BJ (cell line): Measurements from ENCODE around the gene KLHDC7B. TPM values are rescaled to one million over a fixed set of nuclear protein-coding genes. Genes with fewer than 3 reads are reported as not detected.

Experiments used
- CTCF ChIA-PET: fragments of 350-600 bp; formaldehyde crosslinking; extraction: SDS; loops from one replicate; lab custom pipeline; 2021; ENCODE audit warnings: antibody characterized with exemption, inconsistent platforms; lab: Yijun Ruan, JAX
- POLR2A ChIA-PET: fragments of 300-600 bp; sonication (Branson Sonifier 250); formaldehyde crosslinking; extraction: SDS; loops from one replicate; lab custom pipeline; 2021; ENCODE audit warnings: antibody characterized with exemption; lab: Charles Lee
- DNase-seq: peaks from one replicate; pipeline ENCODE4 v3.0.0-alpha.2; 2011; ENCODE audit warnings: low read depth
- H3K27me3 ChIP-seq: 2 replicates; pipeline ENCODE4 v1.6.0; 2011; ENCODE audit warnings: low read length; ENCODE audit not compliant: control insufficient read depth, insufficient read depth
- H3K36me3 ChIP-seq: 2 replicates; pipeline ENCODE4 v1.5.1; 2011; ENCODE audit warnings: low read length; ENCODE audit not compliant: control insufficient read depth, insufficient read depth
- H3K4me3 ChIP-seq: 2 replicates; pipeline ENCODE4 v1.5.1; 2011; ENCODE audit warnings: low read depth, mild to moderate bottlenecking, control low read depth, low read length
- polyA plus RNA-seq: library from polyadenylated mRNA; depleted of rRNA; stranded (reverse); fragments of >200 nt; gene quantifications from 2 replicates; pipeline ENCODE4 v1.2.3, GENCODE V29; 2011
- TF ChIP-seq, protein P1 (sequence below): IDR thresholded peaks from 2 replicates; pipeline ENCODE4 v1.5.1; 2011; ENCODE audit warnings: low read depth, mild to moderate bottlenecking, control low read depth, inconsistent platforms, low read length, moderate library complexity; ENCODE audit not compliant: insufficient read depth

KLHDC7B gene
- polyA plus RNA-seq, 1 experiment: 0.34 TPM

- no peaks in the 10 kb centered on the region for H3K27me3 ChIP-seq
- peaks cover 27% of the 10 kb centered on the region for H3K36me3 ChIP-seq
- TF ChIP-seq, protein P1, sequence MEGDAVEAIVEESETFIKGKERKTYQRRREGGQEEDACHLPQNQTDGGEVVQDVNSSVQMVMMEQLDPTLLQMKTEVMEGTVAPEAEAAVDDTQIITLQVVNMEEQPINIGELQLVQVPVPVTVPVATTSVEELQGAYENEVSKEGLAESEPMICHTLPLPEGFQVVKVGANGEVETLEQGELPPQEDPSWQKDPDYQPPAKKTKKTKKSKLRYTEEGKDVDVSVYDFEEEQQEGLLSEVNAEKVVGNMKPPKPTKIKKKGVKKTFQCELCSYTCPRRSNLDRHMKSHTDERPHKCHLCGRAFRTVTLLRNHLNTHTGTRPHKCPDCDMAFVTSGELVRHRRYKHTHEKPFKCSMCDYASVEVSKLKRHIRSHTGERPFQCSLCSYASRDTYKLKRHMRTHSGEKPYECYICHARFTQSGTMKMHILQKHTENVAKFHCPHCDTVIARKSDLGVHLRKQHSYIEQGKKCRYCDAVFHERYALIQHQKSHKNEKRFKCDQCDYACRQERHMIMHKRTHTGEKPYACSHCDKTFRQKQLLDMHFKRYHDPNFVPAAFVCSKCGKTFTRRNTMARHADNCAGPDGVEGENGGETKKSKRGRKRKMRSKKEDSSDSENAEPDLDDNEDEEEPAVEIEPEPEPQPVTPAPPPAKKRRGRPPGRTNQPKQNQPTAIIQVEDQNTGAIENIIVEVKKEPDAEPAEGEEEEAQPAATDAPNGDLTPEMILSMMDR: no peak
- CTCF ChIA-PET: interaction anchor here (1.0 kb wide), 1 partner anchor 65 kb away, joined by 3 read pairs; no protein-coding TSS in a partner anchor
- no peak for DNase-seq
- no peak overlapping the region for H3K4me3 ChIP-seq
- POLR2A ChIA-PET: no interaction called here
These were observed 42.8 kb upstream of the KLHDC7B start for GRCh38 chr22:50502628-50503474.

DNA sequence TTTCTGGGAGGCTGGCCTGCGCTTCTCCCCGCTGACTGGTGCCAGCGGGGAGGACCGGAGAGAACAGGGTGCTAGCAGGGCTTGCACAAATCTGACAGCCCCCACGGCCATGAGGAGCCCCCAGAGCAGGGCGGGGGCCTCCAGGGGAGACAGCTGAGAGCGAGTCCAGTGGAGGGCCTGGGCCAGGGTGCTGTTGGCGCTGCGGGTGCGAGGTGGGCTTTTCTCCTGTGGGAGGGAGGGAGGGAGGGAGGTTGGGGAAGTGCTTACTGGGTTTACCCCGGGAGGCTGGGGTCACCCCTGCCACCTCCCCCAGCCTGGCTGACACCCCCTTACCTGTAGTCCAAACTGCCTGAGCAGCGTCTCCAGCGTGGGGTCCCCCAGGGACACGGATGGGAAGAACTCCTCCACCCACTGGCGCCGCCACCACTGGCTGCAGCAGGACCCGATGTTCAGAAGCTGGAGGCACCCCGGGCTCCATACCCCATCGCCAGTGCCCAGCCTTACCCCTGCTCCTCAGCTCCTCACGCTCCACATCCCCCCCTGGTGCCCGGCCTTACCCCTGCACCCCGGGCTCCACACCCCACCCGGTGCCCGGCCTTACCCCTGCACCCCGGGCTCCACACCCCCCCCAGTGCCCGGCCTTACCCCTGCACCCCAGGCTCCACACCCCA lies 42.1 kb upstream of the KLHDC7B start:
- CTCF ChIA-PET: interaction anchor here (1.0 kb wide), 1 partner anchor 66 kb away, joined by 3 read pairs; no protein-coding TSS in a partner anchor
- no peak overlapping the region for H3K4me3 ChIP-seq
- H3K27me3 ChIP-seq: no peaks in the 10 kb centered on the region
- POLR2A ChIA-PET: no interaction called here
- DNase-seq: no peak
- TF ChIP-seq, protein P1: no peak
- peaks cover 27% of the 10 kb centered on the region for H3K36me3 ChIP-seq

GRCh38 chr22:50504369-50505211 lies 41.1 kb upstream of the KLHDC7B start:
- Histone ChIP-seq H3K4me3 (no peak overlapping the region), H3K36me3 (peaks cover 27% of the 10 kb centered on the region), H3K27me3 (no peaks in the 10 kb centered on the region)
- no peak for DNase-seq
- ChIA-PET POLR2A (no interaction called here), CTCF (no interaction called here)
- TF ChIP-seq, protein P1: no peak

GRCh38 chr22:50505276-50505775 lies 40.4 kb upstream of the KLHDC7B start:
- POLR2A ChIA-PET: no interaction called here
- Histone ChIP-seq H3K36me3 (peaks cover 27% of the 10 kb centered on the region), H3K27me3 (no peaks in the 10 kb centered on the region), H3K4me3 (no peak overlapping the region)
- TF ChIP-seq, protein P1: no peak
- DNase-seq: no peak
- CTCF ChIA-PET: interaction anchor here (3.1 kb wide), 1 partner anchor 8 kb away, joined by 13 read pairs; no protein-coding TSS in a partner anchor
